Neuron (in vitro differentiated cells): ENCODE results near the gene RHOG.

Experiments used
- H2AFZ ChIP-seq: one replicate; pipeline ENCODE4 v1.6.1; 2013; ENCODE audit warnings: low read depth, mild to moderate bottlenecking, inconsistent platforms, low read length, moderate library complexity
- H3K27me3 ChIP-seq: one replicate; pipeline ENCODE4 v1.6.1; 2013; ENCODE audit warnings: low read length; ENCODE audit not compliant: insufficient read depth
- H3K36me3 ChIP-seq: one replicate; pipeline ENCODE4 v1.6.1; 2013; ENCODE audit warnings: low read length; ENCODE audit not compliant: insufficient read depth
- H3K4me1 ChIP-seq: one replicate; pipeline ENCODE4 v1.6.1; 2013; ENCODE audit warnings: low read length; ENCODE audit not compliant: insufficient read depth
- H3K4me3 ChIP-seq: 2 replicates; pipeline ENCODE4 v1.5.1; 2013; ENCODE audit warnings: mild to moderate bottlenecking, low read length, moderate library complexity
- H3K9me3 ChIP-seq: one replicate; pipeline ENCODE4 v1.6.1; 2013; ENCODE audit warnings: low read length

The RHOG gene

GRCh38 chr11:3786781-3787428, 53.9 kb downstream of the RHOG start:
- H3K36me3 ChIP-seq: peaks cover 22% of the 10 kb centered on the region
- no peak overlapping the region for H3K4me3 ChIP-seq
- no peak overlapping the region for H2AFZ ChIP-seq
- no peaks in the 10 kb centered on the region for H3K9me3 ChIP-seq
- no peaks in the 10 kb centered on the region for H3K4me1 ChIP-seq
- no peaks in the 10 kb centered on the region for H3K27me3 ChIP-seq

- H2AFZ ChIP-seq: no peak overlapping the region
- H3K9me3 ChIP-seq: no peaks in the 10 kb centered on the region
- H3K4me3 ChIP-seq: no peak overlapping the region
- H3K27me3 ChIP-seq: no peaks in the 10 kb centered on the region
- no peaks in the 10 kb centered on the region for H3K4me1 ChIP-seq
- H3K36me3 ChIP-seq: peaks cover 28% of the 10 kb centered on the region
Observed at GRCh38 chr11:3783611-3784010, 57.1 kb downstream of the RHOG start.

- no peak overlapping the region for H3K4me3 ChIP-seq
- H3K27me3 ChIP-seq: no peaks in the 10 kb centered on the region
- H2AFZ ChIP-seq: no peak overlapping the region
- peaks cover 34% of the 10 kb centered on the region for H3K36me3 ChIP-seq
- no peaks in the 10 kb centered on the region for H3K4me1 ChIP-seq
- no peaks in the 10 kb centered on the region for H3K9me3 ChIP-seq
Observed at GRCh38 chr11:3782963-3783362, 57.8 kb downstream of the RHOG start.

- no peaks in the 10 kb centered on the region for H3K27me3 ChIP-seq
- H3K36me3 ChIP-seq: peaks cover 46% of the 10 kb centered on the region
- no peaks in the 10 kb centered on the region for H3K9me3 ChIP-seq
- no peak overlapping the region for H2AFZ ChIP-seq
- no peak overlapping the region for H3K4me3 ChIP-seq
- H3K4me1 ChIP-seq: no peaks in the 10 kb centered on the region
Observed at GRCh38 chr11:3781423-3781822, 59.3 kb downstream of the RHOG start.
